Caki2 (cell line): ENCODE data around the gene APBA1. TPM values are rescaled to one million over a fixed set of nuclear protein-coding genes. Genes with fewer than 3 reads are reported as not detected.

Experiments
- DNase-seq: peaks from one replicate; pipeline ENCODE4 v3.0.0-alpha.2; 2015; ENCODE audit warnings: low read depth
- in situ Hi-C: cut with HindIII; loops from 2 replicates; pipeline ENCODE4 v1.10.0; 2016; ENCODE audit warnings: low sequenced_read_pairs, low pct_unique_long_range_greater_than_20kb, mixed read lengths
- total RNA-seq: library from RNA; depleted of rRNA; stranded (reverse); fragments of >200 nt; shearing (Covaris generic); gene quantifications from 2 replicates; pipeline ENCODE4 v1.2.3, GENCODE V29; 2014; ENCODE audit warnings: low replicate concordance

Gene APBA1
- total RNA-seq, 1 experiment from 2014 or later = 6.5 TPM

DNA sequence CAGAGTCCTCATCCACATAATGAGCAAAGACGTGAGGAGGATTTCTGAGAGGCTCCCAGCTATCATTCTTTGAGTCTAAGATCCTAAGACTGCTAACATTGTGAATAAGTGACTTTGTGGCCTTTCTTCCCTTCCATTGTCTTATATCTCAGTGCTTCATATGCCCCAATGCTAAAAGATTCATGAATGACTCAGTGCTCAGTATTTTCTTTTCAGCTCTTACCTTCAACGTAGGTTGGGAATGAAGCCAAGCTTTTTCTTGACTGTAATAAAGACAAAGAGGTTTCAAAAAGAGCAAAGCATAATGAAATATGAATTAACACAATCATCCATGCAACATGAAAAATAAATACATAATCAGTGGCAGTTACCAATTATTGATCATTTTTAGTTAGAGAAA, 200.7 kb downstream of the APBA1 start:
- in situ Hi-C loops = no loop called here
- DNase-seq = peak; percentile 10

DNA sequence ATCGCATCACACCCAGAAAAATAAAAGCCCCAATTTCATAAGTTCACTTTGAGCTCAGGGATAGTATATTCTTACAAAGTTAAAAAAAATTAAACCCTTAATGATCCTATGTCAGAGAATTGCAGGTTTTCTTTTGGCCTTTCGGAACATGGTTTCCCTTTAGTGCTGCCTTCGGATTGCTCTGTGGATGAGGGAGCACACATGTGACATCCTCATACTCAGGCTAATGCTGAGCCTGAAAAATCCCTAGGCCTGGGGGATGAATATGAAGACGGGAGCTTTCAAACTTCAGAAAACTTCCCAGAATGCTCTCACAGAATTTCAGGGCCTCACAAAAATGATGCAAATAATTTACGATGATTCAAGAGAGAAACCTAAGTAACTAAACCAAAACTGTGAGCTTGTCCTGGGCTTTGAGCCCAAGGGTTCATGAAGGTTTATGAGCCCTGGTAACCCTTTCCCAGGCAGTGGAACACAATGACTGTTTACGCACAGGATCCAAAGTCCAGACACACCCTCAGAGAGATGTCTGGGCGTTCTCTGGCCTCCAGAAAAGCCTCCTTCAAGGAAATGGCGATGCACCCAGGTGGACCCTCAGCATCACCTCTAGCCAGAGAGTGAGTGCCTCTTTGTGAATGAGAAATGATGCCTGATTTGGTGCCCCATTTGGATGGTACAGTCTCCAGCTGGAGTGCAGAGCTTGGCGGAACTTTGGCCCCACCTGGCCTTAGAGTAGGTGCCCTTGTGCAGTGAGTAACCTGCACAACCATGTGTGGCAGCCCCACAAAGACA, 201.8 kb downstream of the APBA1 start:
- in situ Hi-C loops = no loop called here
- DNase-seq = no peak

DNA sequence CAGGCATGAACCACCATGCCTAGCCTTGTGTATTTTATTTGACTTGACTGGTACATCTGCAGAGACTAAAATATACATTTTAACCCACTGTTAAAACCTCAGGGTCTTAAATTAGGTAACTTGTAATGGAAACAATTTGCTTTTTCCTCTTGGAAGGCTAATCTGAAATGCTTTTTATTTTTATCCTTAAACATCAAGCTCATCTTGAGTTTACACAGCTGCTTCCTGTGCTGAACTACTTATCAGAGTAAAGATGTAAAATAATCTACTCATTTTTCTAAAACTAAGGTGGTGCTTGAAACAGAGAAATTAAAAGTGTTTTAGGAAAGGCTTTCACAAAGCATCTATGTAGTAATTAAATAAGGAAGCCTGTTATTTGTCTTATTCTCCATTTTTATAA, 203.0 kb downstream of the APBA1 start:
- in situ Hi-C loops = no loop called here
- no peak for DNase-seq

DNA sequence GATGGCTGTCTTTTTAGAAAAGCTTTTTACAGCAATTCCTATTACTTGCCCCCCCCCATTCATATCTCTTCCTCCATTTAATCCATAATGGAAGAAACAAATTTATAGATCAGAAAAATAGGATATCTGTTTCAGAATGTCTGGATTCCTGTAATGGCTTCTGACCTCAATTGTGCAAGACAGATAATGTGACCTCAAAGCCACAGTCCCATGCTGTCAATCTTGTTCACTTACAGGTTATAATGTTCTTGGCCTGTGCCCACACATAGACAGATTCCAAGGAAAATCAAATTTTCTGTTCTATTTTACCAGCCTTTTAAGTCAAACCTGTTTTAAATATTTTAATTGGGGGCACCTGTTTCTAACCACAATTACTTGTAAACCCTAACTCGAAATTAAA, 203.8 kb downstream of the APBA1 start:
- in situ Hi-C loops = no loop called here
- no peak for DNase-seq

DNA sequence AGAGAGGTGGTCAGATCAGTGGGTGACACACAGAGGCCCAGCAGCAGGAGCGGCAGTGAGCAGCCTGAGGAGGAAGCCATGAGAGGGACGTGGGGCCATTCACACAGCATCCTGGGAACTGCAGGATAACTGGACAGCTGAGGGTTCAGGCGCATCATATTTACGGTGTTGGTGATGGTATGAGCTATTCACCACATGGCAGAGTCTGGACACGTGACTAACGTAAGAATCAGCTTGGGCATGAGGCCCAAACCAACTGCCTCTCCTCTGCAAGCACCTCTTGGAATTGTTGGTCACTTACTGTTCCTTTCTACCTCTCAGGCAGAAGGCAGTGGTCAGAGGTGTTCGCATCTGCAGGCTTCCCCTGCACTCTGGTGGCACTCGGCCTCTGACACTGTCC, 206.0 kb downstream of the APBA1 start:
- in situ Hi-C loops = no loop called here
- peak; percentile 1 for DNase-seq

DNA sequence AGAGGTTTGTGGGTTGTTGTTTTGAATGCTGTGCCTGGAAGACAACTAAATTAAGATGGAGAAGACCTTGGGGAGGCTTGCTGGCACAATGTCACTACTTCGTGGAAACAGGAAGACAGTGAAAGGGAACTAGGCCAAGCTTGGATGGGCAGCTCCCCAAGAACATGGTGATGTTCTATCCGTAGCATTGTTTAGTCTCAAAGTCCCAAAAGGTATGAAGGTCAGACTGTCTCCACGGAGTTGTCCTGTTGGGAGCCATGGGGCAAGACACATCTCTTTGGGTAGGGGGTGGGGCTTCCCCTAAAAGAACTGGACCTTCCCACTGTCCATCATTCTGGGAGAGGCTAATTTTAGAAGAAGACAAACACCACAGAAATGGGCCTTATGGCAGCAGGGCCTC, 206.7 kb downstream of the APBA1 start:
- no peak for DNase-seq
- in situ Hi-C loops = no loop called here

DNA sequence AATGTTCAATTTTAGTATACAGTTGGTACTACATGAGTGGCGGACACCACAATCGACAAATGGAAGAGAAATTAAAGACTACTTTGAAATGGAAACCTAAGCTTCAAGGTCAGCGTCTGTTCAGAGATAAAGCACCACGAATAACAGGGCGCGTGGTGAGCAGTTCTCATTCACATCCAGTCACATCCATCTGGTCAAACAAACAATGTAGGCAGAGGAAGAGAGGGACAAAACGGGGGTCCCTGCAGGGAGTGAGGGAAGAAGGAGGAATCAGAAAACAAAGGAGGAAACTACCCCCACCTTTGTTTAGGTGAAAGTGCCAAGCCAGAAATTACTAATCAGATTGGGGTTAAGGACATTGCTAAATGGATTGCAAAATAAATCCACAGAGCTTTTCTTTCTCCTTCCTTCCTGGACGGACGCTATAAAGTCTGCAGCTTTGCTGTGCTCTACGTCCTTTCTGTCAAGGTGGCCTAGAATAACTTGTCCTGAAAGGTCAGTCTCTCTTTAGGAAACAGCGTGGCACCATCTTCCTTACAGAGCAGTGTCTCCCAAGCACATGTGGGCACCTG, 208.6 kb downstream of the APBA1 start:
- in situ Hi-C loops = no loop called here
- DNase-seq = no peak

DNA sequence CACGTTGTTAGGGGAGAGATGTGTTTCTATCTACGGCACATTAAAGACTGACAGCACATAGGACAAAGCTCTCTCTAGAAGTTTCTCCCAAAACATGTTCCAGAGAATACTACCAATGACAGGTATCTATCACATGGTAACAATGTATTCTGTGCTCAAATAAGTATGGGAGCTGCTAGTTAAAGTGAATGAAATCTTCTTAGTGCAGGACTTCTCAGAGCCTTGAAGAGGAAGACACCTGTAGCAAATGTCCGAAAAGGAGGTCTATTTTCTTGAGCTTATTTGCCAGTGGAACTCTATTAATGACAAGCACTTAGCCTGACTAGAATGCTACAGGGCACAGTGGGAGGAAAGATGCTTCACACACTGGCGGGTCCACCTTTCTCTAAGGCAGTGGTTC, 209.8 kb downstream of the APBA1 start:
- DNase-seq = no peak
- in situ Hi-C loops = no loop called here

DNA sequence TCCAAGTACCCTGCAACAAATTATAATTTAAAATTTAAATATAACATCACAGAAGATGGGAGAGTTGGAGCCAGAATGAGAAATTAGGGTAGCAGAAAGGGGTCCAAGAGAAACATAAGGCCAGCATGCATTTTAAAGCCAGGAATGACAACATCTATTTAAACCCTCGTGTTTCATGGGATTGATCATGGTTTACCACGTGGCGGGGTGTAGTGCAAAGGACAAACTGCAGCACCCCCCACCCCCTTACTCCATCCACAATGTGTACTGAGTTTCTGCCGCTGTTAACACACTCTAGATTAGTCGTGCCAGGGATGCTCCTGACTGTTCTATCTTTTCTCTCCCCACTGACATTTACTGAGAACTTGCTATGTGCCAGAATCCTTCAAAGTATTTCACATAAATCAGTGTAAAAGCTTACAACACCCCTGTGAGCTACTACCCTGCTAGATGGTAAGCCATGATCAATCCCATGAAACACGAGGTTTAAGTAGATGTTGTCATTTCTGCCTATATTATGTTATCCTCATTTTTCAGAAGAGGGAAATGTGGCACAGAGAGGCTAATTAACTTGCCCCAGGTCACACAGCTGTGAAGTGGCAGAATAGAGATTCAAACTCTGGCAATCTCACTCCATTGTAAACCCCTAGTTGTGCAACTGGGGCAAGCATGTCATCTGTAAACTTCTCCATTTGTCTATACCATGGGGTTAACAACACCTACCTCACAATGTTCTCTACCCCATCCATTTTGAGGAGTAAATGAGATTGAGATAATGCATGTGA, 210.9 kb downstream of the APBA1 start:
- no peak for DNase-seq
- in situ Hi-C loops = no loop called here

DNA sequence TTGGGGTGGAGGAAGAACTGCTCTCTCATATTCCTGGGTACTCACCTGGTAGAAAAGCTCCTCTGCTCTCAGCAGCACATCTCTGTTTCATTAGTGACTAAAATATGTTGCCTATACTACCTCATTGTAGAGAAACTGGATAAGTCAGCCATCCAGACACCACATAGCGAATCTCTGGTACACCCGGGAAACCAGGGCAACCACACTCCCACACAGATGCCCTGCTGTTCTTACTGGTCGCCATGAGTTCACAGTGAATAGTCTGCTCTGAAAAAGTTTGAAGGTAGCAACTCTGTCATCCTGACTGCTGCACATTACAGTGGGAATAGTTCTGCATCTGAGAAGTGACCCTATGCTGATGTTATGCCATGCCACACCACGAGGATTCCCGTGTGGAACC, 212.2 kb downstream of the APBA1 start:
- in situ Hi-C loops = no loop called here
- no peak for DNase-seq

DNA sequence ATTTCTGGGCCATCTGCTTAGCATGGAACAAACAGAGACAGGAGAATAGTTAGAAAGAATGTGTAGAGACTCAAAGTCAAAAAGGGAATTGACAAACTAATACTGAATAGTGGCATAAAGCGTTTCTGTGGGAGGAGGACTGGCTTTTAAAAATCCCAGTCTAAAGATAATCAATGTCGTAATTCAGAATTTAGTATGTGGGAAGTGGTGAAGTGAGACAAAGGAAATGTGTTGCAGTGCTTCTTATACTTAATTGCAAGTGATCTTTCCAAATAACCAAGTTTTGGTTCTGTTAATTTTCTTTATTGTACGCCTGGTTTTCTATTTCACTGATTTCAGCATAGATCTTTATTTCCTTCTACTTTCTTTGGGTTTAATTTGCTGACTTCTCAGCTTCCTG, 214.0 kb downstream of the APBA1 start:
- in situ Hi-C loops = no loop called here
- DNase-seq = no peak

DNA sequence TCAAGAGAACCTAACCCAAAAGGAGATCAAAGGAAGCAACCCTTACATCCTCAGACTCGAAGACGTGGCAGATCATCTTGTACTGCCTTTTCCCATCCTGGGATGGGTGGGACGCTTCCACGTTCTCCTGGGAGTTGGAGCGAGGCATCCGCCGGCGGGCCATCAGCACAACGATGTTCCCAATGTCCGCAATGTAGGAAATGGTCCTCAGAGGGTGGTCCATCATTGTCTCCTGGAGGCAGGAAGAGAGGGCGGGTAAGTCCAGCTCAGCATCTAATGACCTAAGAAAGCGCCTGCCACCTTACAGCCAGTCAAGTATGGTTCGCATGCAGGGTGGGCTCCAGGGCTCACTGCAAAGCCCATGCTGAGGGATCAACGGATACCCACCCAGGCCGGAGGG, 216.0 kb downstream of the APBA1 start:
- in situ Hi-C loops = no loop called here
- no peak for DNase-seq

DNA sequence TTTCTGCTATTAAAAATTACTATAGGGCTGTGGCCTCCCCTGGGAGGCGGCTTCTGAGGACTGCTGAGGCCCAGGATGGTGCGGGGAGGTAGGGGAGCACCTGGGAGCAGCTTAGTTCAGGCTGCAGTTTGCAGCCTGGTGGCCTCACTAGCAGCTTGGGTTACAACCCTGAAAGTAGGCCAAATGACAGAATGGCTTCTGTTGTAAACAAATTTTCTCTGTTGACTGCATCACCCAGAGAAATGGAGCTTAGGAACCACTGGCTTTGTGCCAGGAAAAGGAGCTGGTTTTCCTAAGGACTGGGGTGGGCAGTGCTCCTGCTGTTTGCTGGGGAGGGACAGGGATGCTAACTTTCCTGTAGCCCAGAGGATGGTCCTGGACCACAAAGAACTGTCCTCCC, 216.9 kb downstream of the APBA1 start:
- in situ Hi-C loops = no loop called here

DNA sequence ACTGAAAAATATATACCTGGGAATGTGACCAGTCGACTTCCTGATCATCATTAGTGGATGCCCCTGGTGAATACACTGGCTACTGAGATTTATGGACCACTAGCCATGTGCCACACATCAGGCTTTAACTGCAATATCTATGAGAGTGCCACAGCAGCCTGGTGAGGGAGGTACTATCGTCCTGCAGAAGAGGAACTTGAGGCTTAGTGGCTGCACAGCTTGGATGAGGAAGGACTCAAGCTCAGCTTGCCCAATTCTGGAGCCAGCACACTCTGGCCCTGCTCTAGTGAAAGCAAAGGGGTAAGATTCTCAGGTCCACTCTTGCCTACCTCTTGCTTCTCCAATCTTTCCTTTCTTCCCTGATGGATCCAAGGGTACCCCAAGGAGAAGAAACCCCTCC, 217.8 kb downstream of the APBA1 start:
- in situ Hi-C loops = no loop called here
- no peak for DNase-seq

More for the DNA sequence above, 216.9 kb downstream of the APBA1 start:
- no peak for DNase-seq

DNA sequence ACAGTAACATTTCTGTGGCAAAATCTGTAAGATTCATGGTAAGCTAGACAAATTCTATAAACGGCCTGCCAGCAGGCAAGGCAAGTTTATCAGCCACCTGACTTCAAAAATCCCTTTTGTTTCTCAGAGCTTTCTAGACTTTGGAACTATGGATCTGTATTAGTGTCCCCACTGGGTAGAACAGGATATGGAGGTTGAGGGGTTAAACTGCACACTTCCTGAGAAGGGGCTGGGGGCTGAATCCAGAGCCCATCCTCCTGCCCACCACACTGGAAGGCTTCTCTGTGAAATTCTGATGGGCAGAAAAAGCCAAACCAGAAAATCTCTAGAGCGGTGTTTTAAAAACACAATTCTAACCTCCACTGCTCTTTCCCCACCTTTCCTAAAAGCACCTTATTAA, 218.4 kb downstream of the APBA1 start:
- DNase-seq = no peak
- in situ Hi-C loops = no loop called here

DNA sequence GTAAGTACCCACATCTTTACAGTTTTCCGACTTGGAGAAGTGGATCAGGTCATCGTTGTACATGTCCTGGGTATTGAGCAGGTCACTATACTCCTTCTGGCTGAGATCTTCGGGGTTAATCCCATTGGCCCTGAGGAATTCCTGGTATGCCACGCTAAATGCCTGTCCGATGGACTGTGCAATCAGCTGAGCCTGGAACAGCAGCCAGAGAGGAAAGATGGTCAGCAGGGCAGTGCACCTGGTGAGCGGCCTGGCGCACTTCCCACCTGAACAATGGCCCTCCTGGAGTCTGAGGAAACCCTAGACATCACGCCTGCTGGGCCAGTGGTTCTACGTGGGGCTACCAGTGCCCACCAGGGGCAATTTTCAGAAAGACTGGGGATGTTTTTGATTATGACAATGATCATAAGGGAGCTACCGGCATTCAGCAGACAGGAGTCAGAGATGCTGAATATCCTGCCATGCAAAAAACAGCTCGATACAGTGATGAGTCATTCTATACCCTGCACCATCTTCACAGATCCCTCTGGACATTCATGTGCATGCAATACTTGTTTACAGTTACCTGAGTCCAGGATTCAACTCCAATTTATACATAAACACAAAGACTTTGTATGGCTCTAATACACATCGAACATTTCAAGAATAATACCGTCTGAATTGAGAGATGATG, 219.9 kb downstream of the APBA1 start:
- peak; percentile 58 for DNase-seq
- in situ Hi-C loops = no loop called here

DNA sequence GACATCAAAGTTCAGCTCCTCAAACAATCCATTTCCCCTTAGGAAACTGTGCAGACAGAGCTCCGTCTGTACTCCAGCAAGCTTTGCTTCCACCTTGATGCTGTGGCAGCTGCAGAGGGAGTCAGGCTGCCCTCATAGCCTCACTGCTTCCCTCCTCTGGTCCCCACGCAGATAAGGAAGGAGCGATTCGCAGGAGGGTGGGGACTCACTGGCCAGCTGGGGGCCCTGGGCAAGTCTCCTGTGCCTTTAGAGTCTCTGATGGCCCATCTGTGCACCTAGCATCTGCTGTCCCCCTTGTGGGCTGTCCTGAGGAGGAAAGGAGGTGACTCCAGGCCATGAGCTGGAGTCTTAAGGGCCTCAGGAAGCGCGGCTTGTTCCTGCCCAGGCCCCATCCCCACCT, 225.7 kb downstream of the APBA1 start:
- DNase-seq = no peak
- in situ Hi-C loops = no loop called here

DNA sequence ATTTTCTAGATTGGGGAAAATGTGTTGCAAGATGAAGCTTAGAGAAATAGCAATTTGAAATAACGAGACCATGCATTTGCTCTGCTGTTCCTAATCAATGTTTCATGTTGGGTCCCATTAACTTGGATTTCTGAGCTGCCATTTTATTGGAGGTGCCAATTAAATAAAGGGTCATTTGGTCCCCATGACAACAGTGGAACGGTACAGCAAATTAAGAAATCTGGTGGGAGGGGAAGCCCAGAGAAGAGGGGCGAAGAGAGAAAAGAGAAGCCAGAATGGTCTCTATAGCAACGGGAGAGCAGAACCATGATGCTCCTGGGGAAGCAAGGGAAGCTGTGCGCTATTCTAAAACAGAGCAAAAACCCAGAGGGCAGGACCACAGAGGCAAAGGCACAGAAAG, 226.9 kb downstream of the APBA1 start:
- no peak for DNase-seq
- in situ Hi-C loops = no loop called here

DNA sequence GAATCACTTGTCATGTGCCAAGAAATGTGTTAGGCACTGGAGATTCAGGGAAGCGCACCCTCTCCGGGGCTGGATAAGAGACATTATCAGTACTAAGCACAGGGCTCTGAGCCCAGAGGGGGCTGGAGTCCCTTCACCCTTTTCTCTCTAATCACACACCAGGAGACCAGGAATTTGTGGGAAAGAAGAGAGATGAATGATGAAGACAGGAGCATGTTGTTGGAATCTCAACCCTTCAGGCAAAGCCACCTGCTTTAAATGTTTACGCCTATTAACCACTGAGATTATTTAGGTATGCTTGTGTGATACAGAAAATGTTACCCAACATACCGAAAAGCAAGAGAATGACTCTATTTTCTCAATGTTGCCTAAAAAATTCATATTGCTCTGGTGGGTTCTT, 227.4 kb downstream of the APBA1 start:
- no peak for DNase-seq
- in situ Hi-C loops = no loop called here
